K562 (cell line): ENCODE data around the gene TRIO. TPM values are rescaled to one million over a fixed set of nuclear protein-coding genes. Genes with fewer than 3 reads are reported as not detected.

Experiments
- ATAC-seq: fragments of 200-7000 bp; cut with Tn5 transposase; 3 replicates; pipeline ENCODE4 v1.9.1; 2020; ENCODE audit warnings: moderate library complexity
- BruUV-seq: library from RNA; stranded (reverse); fragments of 400-500 nt; replicated peaks from 2 replicates; lab custom pipeline; 2021; lab: Mats Ljungman, UMichigan
- CTCF ChIA-PET: fragments of 300-600 bp; formaldehyde crosslinking; extraction: SDS; loops from one replicate; lab custom pipeline; 2021; ENCODE audit warnings: low intra/inter-chr PET ratio; lab: Yijun Ruan, JAX
- POLR2A ChIA-PET: fragments of 300-600, 350-650 bp; sonication (Branson Sonifier 250); formaldehyde crosslinking; extraction: SDS; loops from one replicate; lab custom pipeline; 2021; ENCODE audit warnings: antibody characterized with exemption, inconsistent platforms; lab: Yijun Ruan, JAX
- DNase-seq, 4 experiments: peaks; one replicate each; pipeline versions ENCODE4 v3.0.0 to v3.0.0-alpha.2; 2011 to 2018; ENCODE audit warnings: low spot score in 3 of 4, mixed read lengths in 3 of 4; ENCODE audit errors: extremely low read depth in 1 of 4
- FAIRE-seq: peaks from 2 replicates; lab custom pipeline; 2011; peaks lifted over from hg19 to GRCh38; lab: Jason Lieb, UNC
- H2AFZ ChIP-seq: 2 replicates; pipeline ENCODE4 v1.6.0; 2011; ENCODE audit warnings: low read depth, low read length, control low read depth, inconsistent platforms
- H3K27ac ChIP-seq: fragments of 200-600 bp; 3 replicates; pipeline ENCODE4 v1.8.0; 2011; ENCODE audit warnings: low read depth, mild to moderate bottlenecking, control low read depth, inconsistent platforms, low read length, moderate library complexity, mixed read lengths; ENCODE audit errors: extremely low read depth
- H3K27me3 ChIP-seq, 2 experiments: fragments of 300-600 bp in 1 of 2; 2 replicates in 1 of 2; 3 replicates in 1 of 2; pipeline versions ENCODE4 v1.6.0 to v1.8.0; 2011; ENCODE audit warnings: inconsistent platforms in 2 of 2, low read length in 2 of 2, mild to moderate bottlenecking in 1 of 2, mixed read lengths in 1 of 2, moderate library complexity in 1 of 2; ENCODE audit not compliant: control insufficient read depth in 2 of 2, insufficient read depth in 2 of 2
- H3K36me3 ChIP-seq: fragments of 300-600 bp; 3 replicates; pipeline ENCODE4 v1.8.0; 2011; ENCODE audit warnings: mild to moderate bottlenecking, low read length, inconsistent platforms; ENCODE audit not compliant: control insufficient read depth, insufficient read depth
- H3K4me1 ChIP-seq, 2 experiments: fragments of 200-600 bp in 1 of 2; replicated peaks in 1 of 2; 2 replicates in 1 of 2; 3 replicates in 1 of 2; pipeline versions ENCODE4 v1.5.1 to v1.8.0; 2011; ENCODE audit warnings: inconsistent platforms in 2 of 2, low read length in 2 of 2, mild to moderate bottlenecking in 1 of 2, mixed read lengths in 1 of 2, moderate library complexity in 1 of 2; ENCODE audit not compliant: control insufficient read depth in 2 of 2, insufficient read depth in 2 of 2
- H3K4me2 ChIP-seq: 2 replicates; pipeline ENCODE4 v1.6.1; 2011; ENCODE audit warnings: low read length, control low read depth, inconsistent platforms, mixed read lengths; ENCODE audit not compliant: insufficient read depth
- H3K4me3 ChIP-seq: fragments of 200-600 bp; sonication (generic), shearing (Covaris generic); 2 replicates; pipeline ENCODE4 v1.5.1; 2016; ENCODE audit warnings: control low read depth, inconsistent platforms
- H3K79me2 ChIP-seq: fragments of 200-600 bp; 3 replicates; pipeline ENCODE4 v1.8.0; 2011; ENCODE audit warnings: low read length, inconsistent platforms; ENCODE audit not compliant: control insufficient read depth, insufficient read depth
- H3K9ac ChIP-seq, 2 experiments: 2 replicates each; pipeline versions ENCODE4 v1.6.0 to v1.6.1; 2011; ENCODE audit warnings: low read depth in 2 of 2, low read length in 2 of 2, control low read depth in 1 of 2, inconsistent platforms in 1 of 2, mild to moderate bottlenecking in 1 of 2, mixed read lengths in 1 of 2; ENCODE audit not compliant: insufficient read depth in 1 of 2
- H3K9me1 ChIP-seq: one replicate; pipeline ENCODE4 v1.6.0; 2011; ENCODE audit warnings: inconsistent platforms, mild to moderate bottlenecking, low read length, moderate library complexity; ENCODE audit not compliant: control insufficient read depth, insufficient read depth
- H3K9me3 ChIP-seq: replicated peaks from 2 replicates; pipeline ENCODE4 v1.5.1; 2011; ENCODE audit warnings: low read depth, low read length, inconsistent platforms; ENCODE audit not compliant: control insufficient read depth, insufficient read depth
- H4K20me1 ChIP-seq: replicated peaks from 2 replicates; pipeline ENCODE4 v1.6.1; 2011; ENCODE audit warnings: low read length, inconsistent platforms, mixed read lengths; ENCODE audit not compliant: control insufficient read depth, insufficient read depth
- JUND ChIP-seq, 2 experiments: IDR thresholded peaks; 2 replicates in 1 of 2; 3 replicates in 1 of 2; pipeline ENCODE4 v1.6.1; 2011; ENCODE audit warnings: borderline replicate concordance in 2 of 2, low read depth in 2 of 2, low read length in 2 of 2, improper control_type of control experiment in 1 of 2, missing biosample characterization in 1 of 2, missing genetic modification characterization in 1 of 2, missing genetic modification reagents in 1 of 2
- NR2F6 ChIP-seq: fragments of 450-650 bp; formaldehyde crosslinking; IDR thresholded peaks from 2 replicates; pipeline ENCODE4 v1.4.0; 2020; ENCODE audit warnings: mild to moderate bottlenecking
- TRIM24 ChIP-seq, 2 experiments: fragments of 450-650 bp; IDR thresholded peaks; 2 replicates each; pipeline ENCODE4 v1.6.1; 2016
- ZNF146 ChIP-seq: IDR thresholded peaks from one replicate; pipeline ENCODE4 v1.6.1; 2018; ENCODE audit warnings: missing compliant biosample characterization; ENCODE audit not compliant: unreplicated experiment
- ZNF395 ChIP-seq: fragments of 200-800 bp; sonication (Bioruptor generic); IDR thresholded peaks from 2 replicates; pipeline ENCODE4 v1.6.1; 2017; ENCODE audit warnings: missing genetic modification characterization, missing compliant biosample characterization
- WGBS: fragments of 100-300 bp; shearing (Covaris generic); methylation state at CpG from one replicate; pipeline ENCODE4 v1.1.6; 2016; ENCODE audit warnings: low coverage, mixed read lengths; ENCODE audit not compliant: insufficient coverage; ENCODE audit errors: missing lambda C conversion rate; 5-methylcytosine and 5-hydroxymethylcytosine counted together
- in situ Hi-C: fragments of 300-500 bp; cut with MboI; formaldehyde crosslinking; loops from 4 replicates; pipeline ENCODE4 v1.15.0; 2018; ENCODE audit warnings: inconsistent platforms, mixed read lengths
- intact Hi-C: fragments of 100-400 bp; cut with micrococcal nuclease; formaldehyde crosslinking; loops from 2 replicates; pipeline ENCODE4 v1.14.2; 2022
- polyA plus RNA-seq, 8 experiments: library from polyadenylated mRNA; depleted of rRNA in 4 of 8; stranded (reverse) in 5 of 8; unstranded in 3 of 8; fragments of >200 nt; fragmentation: Nextera tagmentation in 2 of 8; fragmentation: Illumina TruSeq in 1 of 8; extraction: Ambion mirVana in 2 of 8; extraction: Trizol in 1 of 8; gene quantifications; 2 replicates each; pipeline versions ENCODE4 v1.2.1 to v1.2.3, GENCODE V29; 2011 to 2014; ENCODE audit warnings: inconsistent platforms in 1 of 8, missing spikeins in 1 of 8
- total RNA-seq, 7 experiments: library from RNA; depleted of rRNA in 6 of 7; stranded (reverse); fragments of >200 nt in 6 of 7; fragmentation: Illumina TruSeq in 2 of 7; extraction: Trizol in 2 of 7; gene quantifications; 2 replicates each; pipeline versions ENCODE4 v1.2.1 to v1.2.3, GENCODE V29; 2011 to 2021; ENCODE audit warnings: low replicate concordance in 1 of 7

Gene TRIO
- total and polyA plus RNA-seq, 9 of the 15 experiments (the other 6 are each of a cell fraction or from before 2014, with no cell fraction given), result 0.24 to 5.0 (median 1.1) TPM

DNA sequence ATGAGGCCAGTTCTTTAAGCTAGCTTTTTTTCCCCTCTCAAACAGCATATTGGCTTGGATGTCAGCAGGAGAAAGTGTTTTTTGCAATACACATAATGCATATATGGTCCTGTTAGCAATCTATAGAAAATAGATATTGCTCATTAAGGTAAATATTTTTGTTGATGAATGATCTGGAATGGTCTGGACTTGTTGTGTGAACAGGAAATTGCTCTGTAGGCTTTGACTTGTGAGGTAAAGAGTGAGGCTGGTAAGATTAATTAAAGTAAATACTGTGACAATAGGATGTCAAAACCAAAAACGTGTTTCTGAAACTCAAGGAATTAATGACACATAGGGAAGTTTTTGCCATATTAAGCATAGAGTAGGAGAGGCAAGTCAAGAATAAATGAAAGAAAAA lies 176.0 kb downstream of the TRIO start:
- H3K9me1 ChIP-seq, result no peaks in the 10 kb centered on the region
- no TSS peak for BruUV-seq
- H2AFZ ChIP-seq, result no peak overlapping the region
- no peak overlapping the region for H3K27ac ChIP-seq
- no peak for TF ChIP-seq JUND (IDR thresholded peaks at IDR 0.05; ENCODE audit: borderline replicate concordance, low read depth, low read length)
- TF ChIP-seq JUND (tag; IDR thresholded peaks at IDR 0.05; ENCODE audit: borderline replicate concordance, low read depth, low read length), result no peak
- TF ChIP-seq NR2F6 (CRISPR knock-in tag), result no peak
- no peak for TF ChIP-seq ZNF146 (CRISPR knock-in tag)
- TF ChIP-seq TRIM24 (IDR thresholded peaks at IDR 0.05), result no peak
- no peak for TF ChIP-seq ZNF395 (CRISPR knock-in tag)
- H3K4me1 ChIP-seq, result no peaks in the 10 kb centered on the region
- in situ Hi-C loops (no loop called here), intact Hi-C loops (no loop called here)
- no peaks in the 10 kb centered on the region for H4K20me1 ChIP-seq
- ChIA-PET CTCF (no interaction called here), POLR2A (no interaction called here)
- H3K9ac ChIP-seq, result no peak overlapping the region
- WGBS, result 3% methylated on average over 1 of the region's 1 CpG
- peaks cover 0 to 6% of the 10 kb centered on the region in 2 experiments; a peak in 2 of 5 replicates for H3K27me3 ChIP-seq
- H3K4me2 ChIP-seq, result no peak overlapping the region
- no peak overlapping the region for H3K4me3 ChIP-seq
- FAIRE-seq, result no peak
- H3K79me2 ChIP-seq, result no peaks in the 10 kb centered on the region
- no peaks in the 10 kb centered on the region for H3K9me3 ChIP-seq
- H3K36me3 ChIP-seq, result no peaks in the 10 kb centered on the region
- DNase-seq, result no peak
- ATAC-seq, result no peak
